ENCODE measurements around the gene TRIM67.
"Not testable (repeated sequence)": the region's sequence is repeated elsewhere in the genome, so short reads cannot be mapped to it uniquely, and the experiment has no call there.

TRIM67 gene

GRCh38 chr1:231158141-231158540, 3.7 kb upstream of the TRIM67 start:
- not testable (repeated sequence) for DNase-seq (ENCODE audit: low read depth in 2 of 2)

- no peak for DNase-seq (ENCODE audit: low read depth in 2 of 2)
These were observed 2.5 kb upstream of the TRIM67 start for GRCh38 chr1:231159202-231159962.

GRCh38 chr1:231159963-231160761, 1.7 kb upstream of the TRIM67 start:
- no peak for DNase-seq (ENCODE audit: low read depth in 2 of 2)

- DNase-seq (ENCODE audit: low read depth in 2 of 2) = no peak
These were observed 777 bp upstream of the TRIM67 start for GRCh38 chr1:231160895-231161666.

- no peak for DNase-seq (ENCODE audit: low read depth in 2 of 2)
These were observed 575 bp downstream of the TRIM67 start for GRCh38 chr1:231162297-231162969.

- DNase-seq (ENCODE audit: low read depth in 2 of 2) = no peak
These were observed 1.3 kb downstream of the TRIM67 start for GRCh38 chr1:231162970-231163829.

GRCh38 chr1:231163830-231164427, 2.1 kb downstream of the TRIM67 start:
- no peak for DNase-seq (ENCODE audit: low read depth in 2 of 2)

- no peak for DNase-seq (ENCODE audit: low read depth in 2 of 2)
These were observed 3.5 kb downstream of the TRIM67 start for GRCh38 chr1:231165371-231165770.

GRCh38 chr1:231166398-231166797, 4.5 kb downstream of the TRIM67 start:
- no peak for DNase-seq (ENCODE audit: low read depth in 2 of 2)

GRCh38 chr1:231170875-231171274, 9.0 kb downstream of the TRIM67 start:
- no peak for DNase-seq (ENCODE audit: low read depth in 2 of 2)

- DNase-seq (ENCODE audit: low read depth in 2 of 2) = no peak
These were observed 9.9 kb downstream of the TRIM67 start for GRCh38 chr1:231171623-231172197.

GRCh38 chr1:231172411-231172810, 10.6 kb downstream of the TRIM67 start:
- no peak for DNase-seq (ENCODE audit: low read depth in 2 of 2)

GRCh38 chr1:231176421-231176820, 14.6 kb downstream of the TRIM67 start:
- no peak for DNase-seq (ENCODE audit: low read depth in 2 of 2)

- no peak for DNase-seq (ENCODE audit: low read depth in 2 of 2)
These were observed 15.4 kb downstream of the TRIM67 start for GRCh38 chr1:231177226-231177625.

GRCh38 chr1:231177936-231178335, 16.1 kb downstream of the TRIM67 start:
- no peak for DNase-seq (ENCODE audit: low read depth in 2 of 2)

- no peak for DNase-seq (ENCODE audit: low read depth in 2 of 2)
These were observed 17.1 kb downstream of the TRIM67 start for GRCh38 chr1:231178970-231179369.

GRCh38 chr1:231180034-231180433, 18.2 kb downstream of the TRIM67 start:
- no peak for DNase-seq (ENCODE audit: low read depth in 2 of 2)

GRCh38 chr1:231181271-231181670, 19.4 kb downstream of the TRIM67 start:
- no peak for DNase-seq (ENCODE audit: low read depth in 2 of 2)

- no peak for DNase-seq (ENCODE audit: low read depth in 2 of 2)
These were observed 20.5 kb downstream of the TRIM67 start for GRCh38 chr1:231182317-231182716.

Data from stimulated activated CD4-positive, alpha-beta T cell treated with anti-CD3 and anti-CD28 coated beads, Interleukin-15, amount 100 ng/mL, for 48 hours (primary cell).